Activated T-cell treated with anti-CD3 and anti-CD28 coated beads, Interleukin-2, amount 50 U/mL, for 4 hours (primary cell): ENCODE data around the gene MALL. TPM values are rescaled to one million over a fixed set of nuclear protein-coding genes. Genes with fewer than 3 reads are reported as not detected.
A peak's percentile ranks its signal among the peaks of the same experiment; 100 is the strongest.
"Not testable (repeated sequence)": the region's sequence is repeated elsewhere in the genome, so short reads cannot be mapped to it uniquely, and the experiment has no call there.

Experiments
- ATAC-seq, 2 donors: fragments of 200-7000 bp; cut with Tn5 transposase; one replicate each; pipeline ENCODE4 v1.10.0; 2021
- DNase-seq: peaks from one replicate; pipeline ENCODE4 v3.0.0-alpha.2; 2020
- H3K27me3 Mint-ChIP-seq: one replicate; pipeline ENCODE4 v1.8.0; 2021; ENCODE audit warnings: low read depth, mixed read lengths
- H3K36me3 Mint-ChIP-seq: one replicate; pipeline ENCODE4 v1.8.0; 2022; ENCODE audit warnings: mixed read lengths; ENCODE audit not compliant: insufficient read depth
- H3K4me1 Mint-ChIP-seq: one replicate; pipeline ENCODE4 v1.8.0; 2021; ENCODE audit warnings: low read depth, mixed read lengths
- H3K4me3 Mint-ChIP-seq: one replicate; pipeline ENCODE4 v1.8.0; 2021; ENCODE audit warnings: mild to moderate bottlenecking, moderate library complexity, mixed read lengths
- H3K9me3 Mint-ChIP-seq: one replicate; pipeline ENCODE4 v1.8.0; 2021; ENCODE audit warnings: mixed read lengths
- total RNA-seq, 3 donors: library from RNA; stranded (reverse); gene quantifications; one replicate each; pipeline ENCODE4 v1.2.1, GENCODE V29; 2021

The MALL gene
- total RNA-seq, 3 donors from 2014 or later: 0.34 to 0.78 (median 0.54) TPM

GRCh38 chr2:110055819-110056408, 59.7 kb downstream of the MALL start:
- not testable (repeated sequence) for DNase-seq, H3K4me1 Mint-ChIP-seq, H3K27me3 Mint-ChIP-seq, H3K9me3 Mint-ChIP-seq, H3K36me3 Mint-ChIP-seq, ATAC-seq, H3K4me3 Mint-ChIP-seq

DNA sequence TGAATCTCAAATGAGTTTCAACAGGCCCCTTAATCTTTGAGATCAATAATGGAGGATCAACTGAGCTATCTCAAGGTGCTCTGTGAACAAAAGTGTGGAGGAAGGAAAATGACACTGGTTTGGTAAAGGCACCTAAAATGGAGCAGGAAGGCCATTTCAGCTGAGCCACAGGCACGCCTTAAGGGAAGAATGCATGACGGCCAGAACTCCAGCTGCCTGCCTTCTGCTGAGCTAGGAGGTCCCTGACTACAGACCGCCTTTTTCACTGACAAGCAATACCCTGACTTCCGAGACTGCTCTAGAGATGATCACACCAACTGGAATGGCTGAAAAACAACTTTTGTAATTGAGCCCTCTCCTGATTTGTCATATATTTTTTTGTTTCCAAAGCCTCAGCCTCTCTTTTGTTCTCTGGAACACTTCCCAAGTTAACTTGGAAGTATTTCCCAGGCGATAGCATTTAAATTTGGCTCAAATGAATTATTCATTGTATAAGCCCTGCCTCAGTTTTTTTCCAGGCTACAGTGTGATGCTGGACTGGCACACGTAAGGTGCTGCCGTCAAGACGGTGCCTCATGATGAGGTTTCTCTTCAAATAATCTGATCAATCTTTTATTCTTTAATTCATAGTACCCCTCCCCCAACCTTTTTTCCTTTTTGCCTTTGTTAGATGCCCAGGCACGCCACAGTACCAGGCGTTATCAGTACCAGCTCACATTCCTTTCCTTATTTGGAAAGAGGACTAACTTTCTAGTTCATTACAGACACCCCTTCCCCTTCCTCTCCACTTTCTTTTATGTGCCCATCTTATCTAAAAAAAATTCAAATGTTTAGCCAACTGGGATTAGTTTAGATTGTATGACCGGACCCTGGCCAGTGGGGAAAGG, 60.9 kb downstream of the MALL start:
- H3K4me3 Mint-ChIP-seq, H3K4me1 Mint-ChIP-seq, H3K36me3 Mint-ChIP-seq, H3K9me3 Mint-ChIP-seq, DNase-seq, ATAC-seq, H3K27me3 Mint-ChIP-seq: not testable (repeated sequence)

- not testable (repeated sequence) for H3K4me1 Mint-ChIP-seq, H3K4me3 Mint-ChIP-seq, H3K27me3 Mint-ChIP-seq, H3K36me3 Mint-ChIP-seq, DNase-seq, H3K9me3 Mint-ChIP-seq
- peak in 1 of 2 donors; percentile 56 for ATAC-seq
Observed at GRCh38 chr2:110053688-110054087, 61.9 kb downstream of the MALL start.

GRCh38 chr2:110052166-110052565, 63.5 kb downstream of the MALL start:
- H3K4me3 Mint-ChIP-seq, H3K4me1 Mint-ChIP-seq, H3K9me3 Mint-ChIP-seq, ATAC-seq, H3K36me3 Mint-ChIP-seq, DNase-seq, H3K27me3 Mint-ChIP-seq: not testable (repeated sequence)

- H3K36me3 Mint-ChIP-seq, H3K4me1 Mint-ChIP-seq, H3K9me3 Mint-ChIP-seq, H3K27me3 Mint-ChIP-seq, ATAC-seq, DNase-seq, H3K4me3 Mint-ChIP-seq: not testable (repeated sequence)
Observed at GRCh38 chr2:110050222-110050621, 65.4 kb downstream of the MALL start.

GRCh38 chr2:110049769-110050168, 65.9 kb downstream of the MALL start:
- H3K9me3 Mint-ChIP-seq, H3K4me3 Mint-ChIP-seq, DNase-seq, H3K36me3 Mint-ChIP-seq, ATAC-seq, H3K4me1 Mint-ChIP-seq, H3K27me3 Mint-ChIP-seq: not testable (repeated sequence)

GRCh38 chr2:110048255-110049197, 67.1 kb downstream of the MALL start:
- not testable (repeated sequence) for H3K4me3 Mint-ChIP-seq, DNase-seq, H3K27me3 Mint-ChIP-seq, H3K9me3 Mint-ChIP-seq, H3K36me3 Mint-ChIP-seq, H3K4me1 Mint-ChIP-seq, ATAC-seq

- H3K4me1 Mint-ChIP-seq, H3K27me3 Mint-ChIP-seq, H3K9me3 Mint-ChIP-seq, H3K4me3 Mint-ChIP-seq, DNase-seq, ATAC-seq, H3K36me3 Mint-ChIP-seq: not testable (repeated sequence)
Observed at GRCh38 chr2:110047225-110047624, 68.4 kb downstream of the MALL start.

DNA sequence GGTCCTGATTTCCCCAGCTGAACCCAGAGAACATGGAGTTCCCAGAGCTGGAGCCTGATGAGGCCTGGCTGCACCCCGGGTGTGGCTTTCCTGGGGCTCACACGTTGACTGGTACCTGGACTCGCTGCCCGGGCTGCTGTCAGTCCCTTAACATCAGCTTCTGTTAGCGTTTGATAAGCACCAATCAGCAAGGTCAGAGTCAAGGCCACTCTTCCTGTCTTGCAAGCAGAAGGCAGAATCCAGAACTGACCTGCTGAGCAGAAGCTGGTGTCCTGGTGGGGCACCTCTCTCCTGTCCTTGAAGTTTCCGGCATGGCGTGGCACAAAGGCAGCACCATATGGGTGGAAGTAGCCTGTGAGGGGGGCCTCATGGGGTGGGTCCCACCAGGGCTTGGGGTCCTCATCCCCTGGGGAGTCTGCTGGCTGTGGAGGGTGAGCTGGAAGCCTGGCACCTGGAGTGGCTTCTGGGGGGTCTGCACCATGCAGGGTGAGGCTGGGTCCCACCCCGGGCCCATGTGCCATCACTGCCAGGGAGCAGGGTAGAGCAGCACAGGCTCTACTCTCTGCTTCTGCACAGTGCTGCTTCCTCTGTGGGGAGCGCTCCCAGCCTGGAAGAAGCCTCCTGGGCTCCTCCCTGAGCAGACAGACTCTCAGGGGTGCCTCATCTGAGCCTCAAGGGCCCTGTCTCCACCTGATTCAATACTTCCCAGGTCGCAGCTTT, 73.5 kb downstream of the MALL start:
- H3K4me1 Mint-ChIP-seq, H3K27me3 Mint-ChIP-seq, H3K9me3 Mint-ChIP-seq, H3K4me3 Mint-ChIP-seq, H3K36me3 Mint-ChIP-seq, ATAC-seq, DNase-seq: not testable (repeated sequence)

DNA sequence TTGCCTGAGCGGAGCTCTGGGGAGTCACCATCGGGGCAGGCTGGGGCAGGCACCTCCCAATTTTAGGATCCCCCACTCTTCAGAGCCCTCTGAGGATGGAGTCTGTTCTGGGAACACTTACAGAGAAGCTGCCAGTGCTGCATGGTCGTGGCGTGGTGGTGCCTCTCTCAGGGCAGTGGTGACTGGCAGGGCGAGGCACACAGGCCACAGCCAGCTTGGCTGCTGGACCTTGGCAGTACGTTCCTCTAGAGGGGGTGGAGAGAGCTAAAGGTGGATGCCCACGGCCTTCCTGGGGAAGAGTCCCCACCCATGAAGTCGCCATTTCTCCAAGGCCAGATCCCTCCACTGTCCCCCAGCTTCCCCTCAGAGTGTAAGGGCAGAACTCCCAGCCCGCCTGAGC, 78.3 kb downstream of the MALL start:
- H3K36me3 Mint-ChIP-seq, ATAC-seq, H3K4me1 Mint-ChIP-seq, H3K27me3 Mint-ChIP-seq, H3K9me3 Mint-ChIP-seq, H3K4me3 Mint-ChIP-seq, DNase-seq: not testable (repeated sequence)

DNA sequence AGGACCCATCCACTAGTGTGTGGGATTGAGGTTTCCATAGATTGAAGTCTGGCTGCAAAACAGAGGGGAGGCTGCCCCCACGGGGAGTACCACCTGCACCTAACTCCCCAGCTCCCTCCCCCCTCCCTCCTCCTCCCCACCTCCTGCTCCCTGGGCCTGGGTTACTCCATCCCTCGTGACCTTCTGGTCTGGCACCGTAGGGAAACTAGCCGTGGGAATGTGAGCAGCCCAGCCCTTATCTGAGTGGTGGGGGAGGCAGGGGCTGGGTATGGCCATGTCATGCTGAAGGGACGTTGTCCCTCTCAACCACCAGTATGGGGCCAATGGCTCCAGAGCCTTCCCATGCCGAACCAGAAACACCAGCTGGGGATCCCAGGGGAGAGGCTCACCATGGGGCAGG, 80.2 kb downstream of the MALL start:
- not testable (repeated sequence) for H3K36me3 Mint-ChIP-seq, H3K27me3 Mint-ChIP-seq, ATAC-seq, DNase-seq, H3K4me3 Mint-ChIP-seq, H3K9me3 Mint-ChIP-seq, H3K4me1 Mint-ChIP-seq

- H3K27me3 Mint-ChIP-seq, H3K4me3 Mint-ChIP-seq, ATAC-seq, H3K36me3 Mint-ChIP-seq, H3K4me1 Mint-ChIP-seq, DNase-seq, H3K9me3 Mint-ChIP-seq: not testable (repeated sequence)
Observed at GRCh38 chr2:110034935-110035334, 80.7 kb downstream of the MALL start.
